ENCODE results near the gene MEX3D. TPM values are rescaled to one million over a fixed set of nuclear protein-coding genes. Genes with fewer than 3 reads are reported as not detected.

Gene MEX3D
- total RNA-seq, 2 experiments from 2014 or later: 11.9 to 13.6 TPM

- POLR2A ChIA-PET: no interaction called here
- no peak for DNase-seq (ENCODE audit: low spot score)
- Histone ChIP-seq H4K20me1 (ENCODE audit: insufficient read depth, low read length) (no peaks in the 10 kb centered on the region), H3K4me3 (ENCODE audit: low read depth, low read length, poor library complexity, severe bottlenecking) (no peak overlapping the region), H2AFZ (ENCODE audit: low read length) (no peak overlapping the region), H3K79me2 (ENCODE audit: insufficient read depth, low read depth, low read length) (no peaks in the 10 kb centered on the region), H3K9me3 (ENCODE audit: low read length) (no peaks in the 10 kb centered on the region), H3K9me2 (ENCODE audit: insufficient read depth, low read length) (no peaks in the 10 kb centered on the region), H3K4me1 (ENCODE audit: insufficient read depth, low read length, poor library complexity, severe bottlenecking) (no peaks in the 10 kb centered on the region), H3K4me2 (ENCODE audit: low read length) (no peak overlapping the region), H3K36me3 (ENCODE audit: insufficient read depth, low read length) (no peaks in the 10 kb centered on the region), H3K27ac (ENCODE audit: low read depth, low read length, poor library complexity, severe bottlenecking) (no peak overlapping the region)
- intact Hi-C loops (cut with micrococcal nuclease; ENCODE audit: unreplicated experiment): no loop called here
- BruUV-seq (replicated peaks): no TSS peak
- CTCF ChIA-PET (ENCODE audit: unreplicated experiment): interaction anchor here (0.6 kb wide), 1 partner anchor 151 kb away, joined by 4 read pairs; no protein-coding TSS in a partner anchor
- no peak for TF ChIP-seq CTCF (conservative IDR thresholded peaks at IDR 0.05; ENCODE audit: low read length)
- no peak for TF ChIP-seq EZH2phosphoT487 (IDR thresholded peaks at IDR 0.05; ENCODE audit: borderline replicate concordance, low read depth, low read length)
These were observed 6.8 kb downstream of the MEX3D start for GRCh38 chr19:1561236-1561842.

DNA sequence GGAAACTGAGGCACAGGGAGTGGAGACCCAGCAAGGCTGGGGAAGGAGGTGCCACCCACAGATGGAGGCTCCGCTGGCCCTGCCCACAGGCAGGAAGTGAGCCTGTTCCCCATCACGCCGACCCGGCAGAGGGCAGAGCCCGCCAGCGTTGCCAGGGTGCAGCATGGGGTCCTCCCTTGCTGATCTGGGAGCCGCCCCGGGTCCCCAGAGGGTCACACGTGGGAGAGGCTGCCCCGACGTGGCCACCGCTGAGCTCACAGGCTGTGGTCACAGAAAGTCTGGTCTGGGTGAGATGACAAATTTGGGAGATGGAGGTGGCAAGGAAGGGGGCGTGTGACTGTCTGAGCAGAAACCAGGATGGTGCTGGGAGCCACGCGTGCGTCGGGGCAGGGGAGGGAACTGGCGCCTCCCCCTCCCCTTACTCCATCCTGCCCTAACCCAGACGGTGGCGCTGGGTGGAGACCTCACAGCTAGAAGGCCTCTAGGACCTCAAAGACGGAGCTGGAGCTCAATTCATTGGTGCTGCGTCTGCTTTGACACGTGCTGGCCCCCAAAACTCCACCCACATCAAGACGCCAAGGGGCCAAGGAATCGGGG lies 7.7 kb downstream of the MEX3D start:
- POLR2A ChIA-PET: no interaction called here

More for the DNA sequence above, 7.7 kb downstream of the MEX3D start:
- no peak overlapping the region for H3K4me2 ChIP-seq (ENCODE audit: low read length)
- no peak for DNase-seq (ENCODE audit: low spot score)
- H3K4me3 ChIP-seq (ENCODE audit: low read depth, low read length, poor library complexity, severe bottlenecking): no peak overlapping the region
- CTCF ChIA-PET (ENCODE audit: unreplicated experiment): no interaction called here
- no peaks in the 10 kb centered on the region for H4K20me1 ChIP-seq (ENCODE audit: insufficient read depth, low read length)
- no peaks in the 10 kb centered on the region for H3K36me3 ChIP-seq (ENCODE audit: insufficient read depth, low read length)
- TF ChIP-seq CTCF (conservative IDR thresholded peaks at IDR 0.05; ENCODE audit: low read length) (no peak), EZH2phosphoT487 (IDR thresholded peaks at IDR 0.05; ENCODE audit: borderline replicate concordance, low read depth, low read length) (no peak)
- no peak overlapping the region for H3K27ac ChIP-seq (ENCODE audit: low read depth, low read length, poor library complexity, severe bottlenecking)
- intact Hi-C loops (cut with micrococcal nuclease; ENCODE audit: unreplicated experiment): no loop called here
- H3K9me2 ChIP-seq (ENCODE audit: insufficient read depth, low read length): no peaks in the 10 kb centered on the region
- H3K79me2 ChIP-seq (ENCODE audit: insufficient read depth, low read depth, low read length): no peaks in the 10 kb centered on the region
- BruUV-seq (replicated peaks): no TSS peak
- H3K4me1 ChIP-seq (ENCODE audit: insufficient read depth, low read length, poor library complexity, severe bottlenecking): no peaks in the 10 kb centered on the region
- H3K9me3 ChIP-seq (ENCODE audit: low read length): no peaks in the 10 kb centered on the region
- H2AFZ ChIP-seq (ENCODE audit: low read length): no peak overlapping the region

Data from OCI-LY7 (cell line).